Stimulated activated CD4-positive, alpha-beta T cell treated with anti-CD3 and anti-CD28 coated beads, Interleukin-1b, Interleukin-23, amount 100 ng/mL, for 4 hours (primary cell): Measurements from ENCODE around the gene PNMA1.

Experiments
- DNase-seq, 2 donors: peaks; one replicate each; pipeline ENCODE4 v3.0.0-alpha.2; 2020; ENCODE audit warnings: low read depth in 2 of 2

The PNMA1 gene

GRCh38 chr14:73750531-73750901 lies 36.3 kb upstream of the PNMA1 start:
- DNase-seq: no peak

- DNase-seq: no peak
These were observed 35.7 kb upstream of the PNMA1 start for GRCh38 chr14:73749706-73750530.

GRCh38 chr14:73748858-73749357 lies 34.7 kb upstream of the PNMA1 start:
- DNase-seq: no peak

GRCh38 chr14:73747379-73748211 lies 33.4 kb upstream of the PNMA1 start:
- DNase-seq: no peak

- no peak for DNase-seq
These were observed 32.6 kb upstream of the PNMA1 start for GRCh38 chr14:73746520-73747378.

GRCh38 chr14:73745571-73746519 lies 31.7 kb upstream of the PNMA1 start:
- no peak for DNase-seq

- DNase-seq: no peak
These were observed 30.8 kb upstream of the PNMA1 start for GRCh38 chr14:73744874-73745529.

GRCh38 chr14:73744175-73744867 lies 30.1 kb upstream of the PNMA1 start:
- no peak for DNase-seq

- peak; percentile 45 to 51 for DNase-seq
These were observed 29.3 kb upstream of the PNMA1 start for GRCh38 chr14:73743431-73743931.

GRCh38 chr14:73742520-73743238 lies 28.5 kb upstream of the PNMA1 start:
- DNase-seq: no peak

- DNase-seq: no peak
These were observed 27.8 kb upstream of the PNMA1 start for GRCh38 chr14:73741876-73742519.

GRCh38 chr14:73741386-73741875 lies 27.2 kb upstream of the PNMA1 start:
- DNase-seq: peak; percentile 50 to 54

GRCh38 chr14:73740618-73741326 lies 26.6 kb upstream of the PNMA1 start:
- no peak for DNase-seq

- DNase-seq: no peak
These were observed 25.9 kb upstream of the PNMA1 start for GRCh38 chr14:73739899-73740617.

- no peak for DNase-seq
These were observed 25.2 kb upstream of the PNMA1 start for GRCh38 chr14:73739174-73739898.
